ENCODE results near the gene CCDC60. TPM values are rescaled to one million over a fixed set of nuclear protein-coding genes. Genes with fewer than 3 reads are reported as not detected.

CCDC60 gene
- total RNA-seq, 4 donors from 2014 or later = not detected

DNA sequence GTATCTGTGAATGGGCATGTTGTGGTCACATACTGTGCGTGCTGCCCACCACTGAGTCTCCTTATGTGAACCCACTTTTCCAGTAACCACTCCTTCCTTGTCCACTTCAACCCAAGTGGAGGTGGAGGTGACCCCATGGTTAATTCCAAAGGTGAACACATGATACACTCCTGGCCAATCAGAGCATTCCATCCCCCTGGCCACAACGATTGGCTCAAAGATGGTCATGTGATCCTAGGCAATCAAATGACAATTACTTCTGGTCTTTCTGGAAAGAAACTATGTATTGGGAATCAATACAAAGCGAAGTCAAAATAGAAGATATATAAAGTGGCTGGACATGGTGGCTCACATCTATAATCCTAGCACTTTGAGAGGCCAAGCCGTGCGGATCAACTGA lies 20.2 kb upstream of the CCDC60 start:
- Histone ChIP-seq H3K9me3 (no peaks in the 10 kb centered on the region), H3K4me1 (peaks cover 0 to 7% (median 4%) of the 10 kb centered on the region in 4 donors), H3K4me3 (no peak overlapping the region), H3K27ac (replicated peaks in 1 of 4) (no peak overlapping the region), H3K27me3 (no peaks in the 10 kb centered on the region), H3K36me3 (no peaks in the 10 kb centered on the region)
- no peak for DNase-seq (ENCODE audit: extremely low spot score)
- WGBS = 98% methylated on average over 5 of the region's 5 CpGs
- TF ChIP-seq EP300 (IDR thresholded peaks at IDR 0.05) = no peak
- TF ChIP-seq POLR2AphosphoS5 (IDR thresholded peaks at IDR 0.05) = no peak
- TF ChIP-seq, protein P1, sequence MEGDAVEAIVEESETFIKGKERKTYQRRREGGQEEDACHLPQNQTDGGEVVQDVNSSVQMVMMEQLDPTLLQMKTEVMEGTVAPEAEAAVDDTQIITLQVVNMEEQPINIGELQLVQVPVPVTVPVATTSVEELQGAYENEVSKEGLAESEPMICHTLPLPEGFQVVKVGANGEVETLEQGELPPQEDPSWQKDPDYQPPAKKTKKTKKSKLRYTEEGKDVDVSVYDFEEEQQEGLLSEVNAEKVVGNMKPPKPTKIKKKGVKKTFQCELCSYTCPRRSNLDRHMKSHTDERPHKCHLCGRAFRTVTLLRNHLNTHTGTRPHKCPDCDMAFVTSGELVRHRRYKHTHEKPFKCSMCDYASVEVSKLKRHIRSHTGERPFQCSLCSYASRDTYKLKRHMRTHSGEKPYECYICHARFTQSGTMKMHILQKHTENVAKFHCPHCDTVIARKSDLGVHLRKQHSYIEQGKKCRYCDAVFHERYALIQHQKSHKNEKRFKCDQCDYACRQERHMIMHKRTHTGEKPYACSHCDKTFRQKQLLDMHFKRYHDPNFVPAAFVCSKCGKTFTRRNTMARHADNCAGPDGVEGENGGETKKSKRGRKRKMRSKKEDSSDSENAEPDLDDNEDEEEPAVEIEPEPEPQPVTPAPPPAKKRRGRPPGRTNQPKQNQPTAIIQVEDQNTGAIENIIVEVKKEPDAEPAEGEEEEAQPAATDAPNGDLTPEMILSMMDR (IDR thresholded peaks at IDR 0.05) = no peak
- TF ChIP-seq POLR2A (IDR thresholded peaks at IDR 0.05; ENCODE audit: low read depth) = no peak
- intact Hi-C loops (cut with DNase I) = loop anchor here (10.0 kb wide), 1 partner anchor 199 kb away; no protein-coding TSS in a partner anchor

DNA sequence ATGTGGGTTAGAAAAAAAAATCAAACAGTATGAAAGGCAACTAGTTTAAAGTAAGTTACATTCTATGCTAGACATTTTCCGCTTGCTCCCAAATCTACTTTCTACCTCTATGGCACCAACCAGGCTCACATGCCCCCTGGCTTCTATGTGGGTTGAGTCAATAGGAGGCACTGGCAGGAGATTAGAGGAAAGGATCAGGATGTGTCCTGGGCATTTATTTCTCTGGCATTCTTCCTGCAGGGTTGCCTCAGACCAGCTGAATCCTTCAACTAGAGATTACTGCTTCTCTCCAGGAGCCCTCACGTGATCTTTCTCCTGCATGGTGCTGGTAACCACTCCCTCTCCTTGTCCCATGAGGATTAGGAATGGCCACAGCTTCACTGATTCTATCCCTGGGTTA lies 14.9 kb upstream of the CCDC60 start:
- Histone ChIP-seq H3K4me1 (peaks cover 3 to 23% (median 10%) of the 10 kb centered on the region in 4 donors), H3K27ac (replicated peaks in 1 of 4) (peak overlapping the region in 1 of 4 donors; percentile 47), H3K9me3 (peaks cover 0 to 5% (median 0%) of the 10 kb centered on the region in 4 donors), H3K36me3 (no peaks in the 10 kb centered on the region), H3K4me3 (no peak overlapping the region), H3K27me3 (no peaks in the 10 kb centered on the region)
- no peak for DNase-seq (ENCODE audit: extremely low spot score)
- peak in 1 of 2 donors; percentile 34 for TF ChIP-seq POLR2AphosphoS5 (IDR thresholded peaks at IDR 0.05)
- no peak for TF ChIP-seq POLR2A (IDR thresholded peaks at IDR 0.05; ENCODE audit: low read depth)
- TF ChIP-seq EP300 (IDR thresholded peaks at IDR 0.05) = no peak
- TF ChIP-seq, protein P1 (IDR thresholded peaks at IDR 0.05) = peak; percentile 5 to 11 (median 8)
- intact Hi-C loops (cut with DNase I) = loop anchor here (10.0 kb wide), 2 partner anchors 115 to 205 kb away; no protein-coding TSS in a partner anchor
- 60% methylated on average over 2 of the region's 2 CpGs for WGBS

DNA sequence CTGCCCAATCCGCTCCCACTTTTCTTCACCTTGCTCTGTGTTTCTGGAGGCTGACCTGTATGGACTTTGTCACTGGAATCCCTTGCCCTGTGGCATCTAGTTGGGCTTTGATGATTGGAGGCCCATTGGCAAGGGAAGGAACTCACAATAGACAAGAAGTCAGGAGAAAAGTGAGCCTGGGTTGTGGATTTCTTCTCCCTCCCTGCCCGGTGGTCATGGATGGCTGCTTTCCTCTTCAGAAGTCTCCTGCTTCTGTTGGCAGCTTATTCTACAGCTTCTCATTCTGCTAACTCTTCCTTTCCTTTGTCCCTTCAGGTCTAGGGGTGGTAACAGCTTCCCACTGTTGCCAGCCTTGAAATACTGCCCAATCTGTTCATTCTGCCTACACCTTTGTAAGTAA lies 13.9 kb upstream of the CCDC60 start:
- H3K36me3 ChIP-seq = no peaks in the 10 kb centered on the region
- no peaks in the 10 kb centered on the region for H3K27me3 ChIP-seq
- TF ChIP-seq POLR2AphosphoS5 (IDR thresholded peaks at IDR 0.05) = no peak
- no peak for TF ChIP-seq EP300 (IDR thresholded peaks at IDR 0.05)
- TF ChIP-seq POLR2A (IDR thresholded peaks at IDR 0.05; ENCODE audit: low read depth) = no peak
- TF ChIP-seq, protein P1 (IDR thresholded peaks at IDR 0.05) = no peak
- no peak for DNase-seq (ENCODE audit: extremely low spot score)
- H3K9me3 ChIP-seq = peaks cover 0 to 5% (median 0%) of the 10 kb centered on the region in 4 donors
- 47% methylated on average over 2 of the region's 2 CpGs for WGBS
- intact Hi-C loops (cut with DNase I) = loop anchor here (10.0 kb wide), 1 partner anchor 116 kb away; no protein-coding TSS in a partner anchor
- no peak overlapping the region for H3K4me3 ChIP-seq
- peak overlapping the region in 1 of 4 donors; percentile 40 for H3K27ac ChIP-seq (replicated peaks in 1 of 4)
- peaks cover 3 to 34% (median 18%) of the 10 kb centered on the region in 4 donors for H3K4me1 ChIP-seq

DNA sequence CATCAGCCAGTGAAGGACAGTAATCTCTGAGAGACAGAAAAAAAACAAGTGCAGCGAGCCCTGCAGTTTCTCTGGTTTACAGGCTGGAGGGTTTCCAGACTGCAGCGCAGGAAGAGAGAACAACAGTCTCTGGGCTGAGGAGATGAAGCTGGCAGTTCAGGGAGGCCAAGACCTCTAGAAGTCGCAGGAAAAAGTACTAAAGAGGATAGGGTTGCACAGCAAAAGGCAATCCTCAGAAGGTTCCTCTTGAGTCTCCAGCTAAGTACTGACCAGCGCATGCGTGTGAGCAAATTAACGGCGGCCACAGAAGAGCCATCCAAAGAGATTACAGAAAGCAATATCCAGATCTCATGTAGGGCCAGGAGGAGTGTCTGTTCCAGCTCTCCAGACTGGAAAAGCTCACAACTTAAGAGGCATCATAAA lies 12.2 kb upstream of the CCDC60 start:
- Histone ChIP-seq H3K27me3 (no peaks in the 10 kb centered on the region), H3K27ac (replicated peaks in 1 of 4) (peak overlapping the region; percentile 45 to 61 (median 48)), H3K9me3 (peaks cover 0 to 5% (median 0%) of the 10 kb centered on the region in 4 donors), H3K36me3 (no peaks in the 10 kb centered on the region), H3K4me3 (no peak overlapping the region), H3K4me1 (peaks cover 9 to 49% (median 31%) of the 10 kb centered on the region in 4 donors)
- TF ChIP-seq, protein P1 (IDR thresholded peaks at IDR 0.05) = no peak
- no peak for TF ChIP-seq POLR2AphosphoS5 (IDR thresholded peaks at IDR 0.05)
- TF ChIP-seq EP300 (IDR thresholded peaks at IDR 0.05) = no peak
- TF ChIP-seq POLR2A (IDR thresholded peaks at IDR 0.05; ENCODE audit: low read depth) = no peak
- intact Hi-C loops (cut with DNase I) = loop anchor here (10.0 kb wide), 1 partner anchor 118 kb away; no protein-coding TSS in a partner anchor
- 60% methylated on average over 7 of the region's 7 CpGs for WGBS
- DNase-seq (ENCODE audit: extremely low spot score) = no peak

Measured in esophagus muscularis mucosa (tissue), 4 donors.